ENCODE data around the gene OR3A3.

The OR3A3 gene

GRCh38 chr17:3472137-3472536 is 61.0 kb downstream of the OR3A3 start:
- DNase-seq (ENCODE audit: low spot score) = no peak

Data from iPS-NIHi11 (cell line).